Prostate gland (tissue), 2 donors: Measurements from ENCODE around the gene SMPD1.

ENCODE experiments used
- POLR2A ChIP-seq: fragments of 450-650 bp; IDR thresholded peaks from one replicate; pipeline ENCODE4 v1.6.1; 2016; ENCODE audit warnings: antibody characterized with exemption, mild to moderate bottlenecking
- POLR2AphosphoS5 ChIP-seq: sonication (generic); formaldehyde crosslinking; IDR thresholded peaks from one replicate; pipeline ENCODE4 v1.6.1; 2017; ENCODE audit warnings: antibody characterized with exemption
- TF ChIP-seq, protein P1 (sequence below), 4 experiments: fragments of 200-600 bp in 2 of 4; fragments of 450-650 bp in 2 of 4; sonication (generic) in 2 of 4; IDR thresholded peaks; 1 replicate in 3 of 4; 2 replicates in 1 of 4; pipeline ENCODE4 v1.5.1; 2016 to 2019; ENCODE audit warnings: antibody characterized with exemption in 4 of 4, mild to moderate bottlenecking in 2 of 4, moderate library complexity in 2 of 4

DNA sequence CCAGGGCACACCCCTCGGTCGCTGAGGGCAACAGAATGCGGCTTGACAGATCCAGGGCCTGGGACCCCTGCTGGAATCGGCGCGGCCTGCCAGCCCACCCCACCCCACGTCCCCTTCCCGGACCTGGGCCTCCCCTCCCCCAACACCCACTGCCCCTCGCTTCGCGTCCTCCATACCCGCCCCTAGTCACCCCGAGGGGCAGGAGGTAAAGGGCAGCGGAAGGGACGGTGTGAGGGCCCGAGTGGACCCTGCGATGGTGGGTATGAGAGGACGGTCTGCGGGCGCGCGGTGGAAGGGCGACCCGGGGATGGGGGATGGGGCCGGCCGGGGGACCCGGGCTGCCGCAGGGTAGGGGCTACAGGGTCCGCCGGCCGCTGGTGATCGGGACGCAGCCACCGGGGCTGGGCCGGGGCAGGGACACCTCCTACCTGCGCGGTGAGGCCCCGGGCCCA, 28.3 kb downstream of the SMPD1 start:
- TF ChIP-seq POLR2AphosphoS5 (no peak), POLR2A (no peak)
- TF ChIP-seq, protein P1, sequence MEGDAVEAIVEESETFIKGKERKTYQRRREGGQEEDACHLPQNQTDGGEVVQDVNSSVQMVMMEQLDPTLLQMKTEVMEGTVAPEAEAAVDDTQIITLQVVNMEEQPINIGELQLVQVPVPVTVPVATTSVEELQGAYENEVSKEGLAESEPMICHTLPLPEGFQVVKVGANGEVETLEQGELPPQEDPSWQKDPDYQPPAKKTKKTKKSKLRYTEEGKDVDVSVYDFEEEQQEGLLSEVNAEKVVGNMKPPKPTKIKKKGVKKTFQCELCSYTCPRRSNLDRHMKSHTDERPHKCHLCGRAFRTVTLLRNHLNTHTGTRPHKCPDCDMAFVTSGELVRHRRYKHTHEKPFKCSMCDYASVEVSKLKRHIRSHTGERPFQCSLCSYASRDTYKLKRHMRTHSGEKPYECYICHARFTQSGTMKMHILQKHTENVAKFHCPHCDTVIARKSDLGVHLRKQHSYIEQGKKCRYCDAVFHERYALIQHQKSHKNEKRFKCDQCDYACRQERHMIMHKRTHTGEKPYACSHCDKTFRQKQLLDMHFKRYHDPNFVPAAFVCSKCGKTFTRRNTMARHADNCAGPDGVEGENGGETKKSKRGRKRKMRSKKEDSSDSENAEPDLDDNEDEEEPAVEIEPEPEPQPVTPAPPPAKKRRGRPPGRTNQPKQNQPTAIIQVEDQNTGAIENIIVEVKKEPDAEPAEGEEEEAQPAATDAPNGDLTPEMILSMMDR (IDR thresholded peaks at IDR 0.05) = no peak
